Stomach (tissue), 4 donors: ENCODE measurements around the gene S1PR3.

Source experiments
- CTCF ChIP-seq, 7 experiments: fragments of 450-650 bp in 4 of 7; fragments of 200-600 bp in 3 of 7; sonication (generic) in 3 of 7; IDR thresholded peaks; one replicate each; pipeline ENCODE4 v1.5.1; 2016 to 2019; ENCODE audit warnings: antibody characterized with exemption in 7 of 7, control low read depth in 2 of 7, mild to moderate bottlenecking in 1 of 7
- EP300 ChIP-seq: sonication (generic); formaldehyde crosslinking; IDR thresholded peaks from one replicate; pipeline ENCODE4 v1.6.1; 2017; ENCODE audit warnings: antibody characterized with exemption
- POLR2A ChIP-seq, 4 donors: fragments of 450-650 bp; IDR thresholded peaks; one replicate each; pipeline ENCODE4 v1.6.1; 2016; ENCODE audit warnings: antibody characterized with exemption in 4 of 4, control low read depth in 2 of 4, mild to moderate bottlenecking in 1 of 4, moderate library complexity in 1 of 4
- POLR2AphosphoS5 ChIP-seq, 3 donors: sonication (generic); formaldehyde crosslinking; IDR thresholded peaks; one replicate each; pipeline ENCODE4 v1.6.1; 2016; ENCODE audit warnings: antibody characterized with exemption in 3 of 3

GRCh38 chr9:89037891-89038290 is 46.6 kb downstream of the S1PR3 start:
- TF ChIP-seq CTCF (IDR thresholded peaks at IDR 0.05) (no peak), POLR2AphosphoS5 (IDR thresholded peaks at IDR 0.05) (no peak), POLR2A (IDR thresholded peaks at IDR 0.05) (no peak), EP300 (no peak)
